ENCODE results near the gene BAAT.
"Not testable (repeated sequence)": the region's sequence is repeated elsewhere in the genome, so short reads cannot be mapped to it uniquely, and the experiment has no call there.

The BAAT gene

GRCh38 chr9:101384873-101385536, at the start of gene BAAT:
Gene BAAT, minus strand, starts transcription at chr9:101385006. Its CDS starts 13,602 bp downstream, at chr9:101371404.
- CTCF ChIA-PET; POLR2A ChIA-PET; DNase-seq (ENCODE audit: extremely low spot score): not testable (repeated sequence)

GRCh38 chr9:101433229-101433628, 48.4 kb upstream of the BAAT start:
- DNase-seq (ENCODE audit: extremely low spot score): no peak
- TF ChIP-seq PKNOX1 (IDR thresholded peaks at IDR 0.05): no peak
- no peak for TF ChIP-seq CTBP1 (IDR thresholded peaks at IDR 0.05; ENCODE audit: borderline replicate concordance)
- TF ChIP-seq FOXM1 (IDR thresholded peaks at IDR 0.05; ENCODE audit: borderline replicate concordance): no peak
- no peak for TF ChIP-seq LEF1 (IDR thresholded peaks at IDR 0.05; ENCODE audit: borderline replicate concordance)
- no peak for TF ChIP-seq FOXK2 (IDR thresholded peaks at IDR 0.05)
- ChIA-PET CTCF (no interaction called here), POLR2A (no interaction called here)

- no peak for DNase-seq (ENCODE audit: extremely low spot score)
- CTCF ChIA-PET: no interaction called here
- TF ChIP-seq ELF4 (IDR thresholded peaks at IDR 0.05) (no peak), ZNF384 (IDR thresholded peaks at IDR 0.05) (no peak), PKNOX1 (IDR thresholded peaks at IDR 0.05) (no peak), SUZ12 (IDR thresholded peaks at IDR 0.05) (no peak), CTBP1 (IDR thresholded peaks at IDR 0.05; ENCODE audit: borderline replicate concordance) (no peak), L3MBTL2 (conservative IDR thresholded peaks at IDR 0.05) (no peak), SP1 (IDR thresholded peaks at IDR 0.05) (no peak), FOXK2 (IDR thresholded peaks at IDR 0.05) (no peak), LEF1 (IDR thresholded peaks at IDR 0.05; ENCODE audit: borderline replicate concordance) (no peak), BHLHE40 (IDR thresholded peaks at IDR 0.05; ENCODE audit: borderline replicate concordance) (no peak), HDGF (IDR thresholded peaks at IDR 0.05; ENCODE audit: borderline replicate concordance) (no peak), FOXA1 (IDR thresholded peaks at IDR 0.05) (no peak), TARDBP (IDR thresholded peaks at IDR 0.05) (no peak), NFRKB (IDR thresholded peaks at IDR 0.05) (no peak), ARNT (IDR thresholded peaks at IDR 0.05) (no peak), FOXM1 (IDR thresholded peaks at IDR 0.05; ENCODE audit: borderline replicate concordance) (no peak)
- POLR2A ChIA-PET: interaction anchor here (0.7 kb wide), 1 partner anchor 34 kb away, joined by 3 read pairs; the partner anchor contains the start of genes MRPL50 and ZNF189
Measured at GRCh38 chr9:101432740-101433139, 47.9 kb upstream of the BAAT start.

- CTCF ChIA-PET: no interaction called here
- POLR2A ChIA-PET: interaction anchor here (0.7 kb wide), 1 partner anchor 34 kb away, joined by 3 read pairs; the partner anchor contains the start of genes MRPL50 and ZNF189
- TF ChIP-seq L3MBTL2 (conservative IDR thresholded peaks at IDR 0.05) (no peak), ARNT (IDR thresholded peaks at IDR 0.05) (no peak), LEF1 (IDR thresholded peaks at IDR 0.05; ENCODE audit: borderline replicate concordance) (no peak), PKNOX1 (IDR thresholded peaks at IDR 0.05) (no peak), NFRKB (IDR thresholded peaks at IDR 0.05) (no peak), HDGF (IDR thresholded peaks at IDR 0.05; ENCODE audit: borderline replicate concordance) (no peak), FOXK2 (IDR thresholded peaks at IDR 0.05) (no peak), FOXA1 (IDR thresholded peaks at IDR 0.05) (no peak), CTBP1 (IDR thresholded peaks at IDR 0.05; ENCODE audit: borderline replicate concordance) (no peak), FOXM1 (IDR thresholded peaks at IDR 0.05; ENCODE audit: borderline replicate concordance) (no peak), SP1 (IDR thresholded peaks at IDR 0.05) (no peak), TARDBP (IDR thresholded peaks at IDR 0.05) (no peak), BHLHE40 (IDR thresholded peaks at IDR 0.05; ENCODE audit: borderline replicate concordance) (no peak), ELF4 (IDR thresholded peaks at IDR 0.05) (no peak), SUZ12 (IDR thresholded peaks at IDR 0.05) (no peak), ZNF384 (IDR thresholded peaks at IDR 0.05) (no peak)
- no peak for DNase-seq (ENCODE audit: extremely low spot score)
Measured at GRCh38 chr9:101432171-101432570, 47.4 kb upstream of the BAAT start.

GRCh38 chr9:101429736-101430135, 44.9 kb upstream of the BAAT start:
- POLR2A ChIA-PET: no interaction called here
- TF ChIP-seq CTBP1 (IDR thresholded peaks at IDR 0.05; ENCODE audit: borderline replicate concordance) (no peak), TARDBP (IDR thresholded peaks at IDR 0.05) (no peak), PKNOX1 (IDR thresholded peaks at IDR 0.05) (no peak), SP1 (IDR thresholded peaks at IDR 0.05) (no peak), HDGF (IDR thresholded peaks at IDR 0.05; ENCODE audit: borderline replicate concordance) (no peak), ARNT (IDR thresholded peaks at IDR 0.05) (no peak), FOXM1 (IDR thresholded peaks at IDR 0.05; ENCODE audit: borderline replicate concordance) (no peak), FOXA1 (IDR thresholded peaks at IDR 0.05) (no peak), ELF4 (IDR thresholded peaks at IDR 0.05) (no peak), LEF1 (IDR thresholded peaks at IDR 0.05; ENCODE audit: borderline replicate concordance) (no peak), BHLHE40 (IDR thresholded peaks at IDR 0.05; ENCODE audit: borderline replicate concordance) (no peak)
- CTCF ChIA-PET: no interaction called here
- DNase-seq (ENCODE audit: extremely low spot score): no peak

- TF ChIP-seq ELF4 (IDR thresholded peaks at IDR 0.05): no peak
- no peak for TF ChIP-seq FOXM1 (IDR thresholded peaks at IDR 0.05; ENCODE audit: borderline replicate concordance)
- TF ChIP-seq PKNOX1 (IDR thresholded peaks at IDR 0.05): no peak
- no peak for TF ChIP-seq TARDBP (IDR thresholded peaks at IDR 0.05)
- no peak for TF ChIP-seq FOXK2 (IDR thresholded peaks at IDR 0.05)
- no peak for TF ChIP-seq FOXA1 (IDR thresholded peaks at IDR 0.05)
- TF ChIP-seq L3MBTL2 (conservative IDR thresholded peaks at IDR 0.05): no peak
- TF ChIP-seq CTBP1 (IDR thresholded peaks at IDR 0.05; ENCODE audit: borderline replicate concordance): no peak
- no peak for DNase-seq (ENCODE audit: extremely low spot score)
- POLR2A ChIA-PET: no interaction called here
- CTCF ChIA-PET: no interaction called here
Measured at GRCh38 chr9:101428909-101429308, 44.1 kb upstream of the BAAT start.

All from HEK293T (cell line).